C4-2B (cell line): Measurements from ENCODE around the gene XYLT1.

Experiments
- CTCF ChIP-seq: fragments of 450-650 bp; conservative IDR thresholded peaks from 2 replicates; pipeline ENCODE4 v1.5.1; 2017; ENCODE audit warnings: mild to moderate bottlenecking
- ZFX ChIP-seq: fragments of 450-650 bp; IDR thresholded peaks from 2 replicates; pipeline ENCODE4 v1.6.1; 2017

- TF ChIP-seq CTCF, result no peak
- no peak for TF ChIP-seq ZFX
Observed at GRCh38 chr16:17293813-17294558, 176.8 kb downstream of the XYLT1 start.
